ENCODE results near the gene STK40.

The STK40 gene
- 41.3 to 118 (median 96.7) reads per million in 3 experiments for total RNA-seq

DNA sequence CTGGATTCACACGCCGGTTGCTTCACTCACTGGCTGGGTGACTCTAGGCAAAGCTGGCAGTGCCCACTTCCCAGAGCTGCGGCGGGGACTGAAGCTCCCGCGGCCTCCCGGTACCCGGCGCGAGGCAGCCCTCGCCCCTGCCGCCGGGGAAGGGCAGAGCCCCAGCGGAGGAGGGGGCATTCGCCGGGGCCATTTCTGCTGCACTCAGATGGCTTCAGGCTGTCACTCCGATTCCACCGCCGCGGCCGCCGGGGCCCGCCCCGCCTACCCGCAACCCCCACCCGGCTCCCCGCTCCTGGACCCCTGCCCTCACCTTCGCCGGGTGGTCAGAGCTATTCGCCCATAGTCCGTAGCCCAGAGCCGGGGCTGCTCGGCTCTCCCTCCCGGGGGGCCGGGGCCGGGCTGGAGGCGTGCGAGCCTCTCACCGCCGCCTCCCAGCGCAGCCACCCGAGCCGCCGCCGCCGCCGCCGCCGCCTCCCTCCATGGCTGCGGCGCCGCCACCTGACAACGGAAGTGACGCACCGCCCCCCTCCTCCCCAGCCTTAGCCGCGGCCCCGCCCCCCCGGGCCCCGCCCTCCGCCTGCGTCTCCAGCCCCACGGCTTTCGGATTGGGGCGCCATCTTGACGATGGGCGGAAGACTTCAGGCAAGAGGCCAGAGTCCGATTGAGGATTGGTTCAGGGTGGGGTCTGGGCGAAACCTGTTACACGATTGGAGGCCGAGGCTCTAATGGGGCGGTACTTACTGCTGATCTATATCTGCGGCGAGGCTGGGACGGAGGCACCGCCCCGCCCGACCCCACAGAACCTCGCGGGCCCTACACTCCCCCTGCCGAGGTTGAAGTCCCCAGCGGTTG lies at the start of gene STK40:
STK40 (minus strand) TSS at position 515 of the 855 bp plus-strand sequence. CDS start 24,592 bp downstream, outside the sequence.
- peak; percentile 98 for DNase-seq

GRCh38 chr1:36433102-36433501 lies 47.4 kb upstream of the STK40 start:
- no peak for DNase-seq

DNA sequence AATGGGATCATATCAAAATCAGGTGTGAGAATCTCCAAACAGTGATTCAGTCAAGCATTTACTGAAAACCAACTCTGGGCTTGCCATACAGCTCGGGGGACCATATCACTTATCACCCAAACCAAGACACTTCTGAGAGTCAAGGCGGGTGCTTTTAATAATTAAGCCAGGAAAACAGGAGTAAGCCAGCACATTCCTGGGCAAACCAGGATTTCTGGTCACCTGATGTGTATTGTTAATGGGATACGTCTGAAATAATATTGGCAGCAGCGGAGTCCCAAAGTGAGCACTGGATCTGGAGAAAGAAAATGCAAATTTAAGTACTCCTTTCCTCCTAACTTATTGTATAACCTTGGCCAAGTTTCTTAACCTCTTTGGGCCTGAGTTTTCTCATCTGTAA lies 46.9 kb upstream of the STK40 start:
- DNase-seq: no peak

DNA sequence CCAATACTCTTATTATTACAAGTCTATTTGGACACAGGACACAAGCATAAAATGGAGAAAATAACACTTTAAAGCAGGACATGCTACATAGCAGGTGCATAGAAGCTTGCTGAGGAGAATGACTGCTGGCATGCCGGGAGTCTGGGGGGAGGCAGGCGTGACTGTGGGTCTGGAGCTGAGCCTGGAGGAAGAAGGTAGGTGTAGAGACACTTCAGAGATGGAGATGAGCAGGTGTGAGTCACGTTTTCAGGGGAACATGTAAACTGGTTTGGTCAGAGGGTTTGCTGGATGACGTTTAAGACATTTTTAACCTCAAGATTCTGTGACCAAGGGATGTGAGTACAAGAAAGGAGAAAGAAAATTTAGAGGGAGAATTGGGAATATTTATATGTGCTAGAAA lies 40.1 kb upstream of the STK40 start:
- DNase-seq: no peak

GRCh38 chr1:36421649-36422048 lies 35.9 kb upstream of the STK40 start:
- no peak for DNase-seq

GRCh38 chr1:36420836-36421317 lies 35.2 kb upstream of the STK40 start:
- DNase-seq: peak; percentile 83

- DNase-seq: no peak
Measured at GRCh38 chr1:36420409-36420808, 34.7 kb upstream of the STK40 start.

- DNase-seq: no peak
Measured at GRCh38 chr1:36419569-36419968, 33.8 kb upstream of the STK40 start.

DNA sequence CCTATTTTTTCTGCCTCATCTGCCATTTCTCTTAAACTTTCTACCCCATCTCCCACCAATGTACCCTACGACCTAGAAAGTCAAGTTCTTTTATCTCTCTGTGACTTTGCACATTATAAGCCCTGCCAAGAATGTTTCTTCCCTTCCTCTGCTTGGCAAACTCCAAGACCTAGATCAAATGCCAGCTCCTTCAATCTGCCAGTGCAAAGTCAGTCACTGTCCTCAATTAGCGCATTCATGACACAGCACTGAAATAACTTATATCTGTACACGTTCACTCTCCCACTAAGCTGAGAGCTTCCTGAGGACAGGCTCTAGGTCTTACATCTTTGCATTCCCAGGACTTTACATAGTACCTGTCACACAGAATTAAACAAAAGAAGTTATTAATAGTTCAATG lies 33.4 kb upstream of the STK40 start:
- no peak for DNase-seq

DNA sequence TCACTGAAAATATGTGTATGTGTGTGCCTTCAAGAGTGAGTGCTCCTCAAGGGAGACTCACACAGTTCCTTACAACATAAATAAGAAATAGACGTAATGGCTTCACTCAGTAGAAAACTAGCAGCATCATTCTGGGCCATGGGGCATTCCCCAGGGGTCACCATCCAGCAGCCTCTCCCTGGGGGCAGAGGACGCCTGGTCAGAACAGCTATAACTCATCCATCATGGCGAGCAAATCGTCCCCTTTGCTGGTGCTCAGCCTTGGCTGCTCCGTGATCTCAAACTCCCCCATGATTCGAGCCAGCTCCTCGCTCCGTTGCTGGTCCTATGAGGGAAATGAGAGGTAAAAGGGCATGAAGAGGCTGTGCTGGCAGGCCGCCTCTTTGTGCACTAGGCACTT lies 32.2 kb upstream of the STK40 start:
- DNase-seq: no peak

- no peak for DNase-seq
Measured at GRCh38 chr1:36415661-36416326, 30.1 kb upstream of the STK40 start.

DNA sequence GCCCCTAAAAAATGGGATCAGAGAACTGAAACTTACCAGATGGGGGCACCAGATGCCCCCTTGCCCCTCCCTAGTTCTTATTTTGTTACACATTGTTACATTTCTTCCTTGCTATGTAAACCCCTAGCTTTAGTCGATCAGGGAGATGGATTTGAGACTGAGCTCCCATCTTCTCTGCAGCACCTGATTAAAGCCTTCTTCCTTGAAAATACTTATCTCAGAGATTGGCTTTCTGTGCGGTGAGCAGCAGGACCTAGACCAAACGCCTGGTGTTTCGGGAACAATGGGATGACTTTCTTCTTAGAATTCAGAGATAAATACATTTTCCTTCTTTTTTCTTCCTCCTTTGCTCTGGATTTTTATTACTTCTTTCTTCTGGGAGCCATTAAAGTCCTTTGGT lies 28.7 kb upstream of the STK40 start:
- no peak for DNase-seq

- peak; percentile 35 for DNase-seq
Measured at GRCh38 chr1:36411674-36412648, 26.2 kb upstream of the STK40 start.

DNA sequence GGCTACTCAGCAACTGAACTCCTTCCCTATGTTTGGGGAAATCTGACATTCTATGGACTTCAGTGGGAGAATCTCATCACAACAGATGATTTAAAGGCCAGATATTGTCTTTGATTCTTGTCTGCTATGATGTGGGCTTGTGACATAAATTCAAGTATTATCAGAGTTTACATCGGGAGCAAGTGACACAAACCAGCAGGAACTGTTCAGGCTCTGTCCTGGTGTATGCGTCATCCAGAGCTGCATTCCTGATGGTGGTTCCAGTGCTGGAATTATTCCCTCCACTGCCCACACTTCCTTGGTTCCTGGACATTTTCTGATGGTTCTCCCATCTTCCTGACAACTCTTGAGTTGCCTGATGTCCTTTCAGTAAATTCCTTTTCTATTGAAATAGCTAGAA lies 22.8 kb upstream of the STK40 start:
- no peak for DNase-seq

DNA sequence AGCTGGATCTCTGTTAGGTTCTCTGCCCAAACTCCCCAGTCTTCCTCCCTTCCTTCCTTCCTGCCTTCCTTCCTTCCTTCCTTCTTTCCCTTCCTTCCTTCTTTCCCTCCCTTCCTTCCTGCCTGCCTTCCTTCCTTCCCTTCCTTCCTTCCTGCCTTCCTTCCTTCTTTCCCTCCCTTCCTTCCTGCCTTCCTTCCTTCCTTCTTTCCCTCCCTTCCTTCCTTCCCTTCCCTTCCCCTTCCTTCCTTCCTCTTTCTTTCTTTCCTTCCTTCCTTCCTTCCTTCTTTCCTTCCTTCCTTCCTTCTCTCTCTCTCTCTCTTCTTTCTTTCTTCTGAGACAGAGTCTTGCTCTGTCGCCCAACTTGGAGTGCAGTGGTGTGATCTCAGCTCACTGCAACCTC lies 20.7 kb upstream of the STK40 start:
- no peak for DNase-seq

DNA sequence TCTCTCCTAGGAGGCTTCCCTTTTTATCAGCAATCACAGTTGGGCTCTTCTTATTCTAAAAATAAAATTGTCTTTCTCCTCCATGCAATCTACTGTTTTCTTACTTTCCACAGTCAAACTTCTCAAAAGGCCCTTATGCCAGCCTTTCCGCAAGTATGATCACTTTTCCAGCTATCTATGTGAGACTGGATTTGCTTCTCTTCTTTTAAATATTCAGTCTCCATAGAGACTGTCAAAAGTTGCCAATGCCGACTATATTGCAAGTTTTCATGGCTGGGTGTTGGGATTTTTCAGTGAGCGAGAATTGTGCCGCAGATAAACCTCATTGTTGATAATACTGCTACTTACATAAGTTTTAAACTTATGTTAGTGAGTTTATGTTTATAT lies 16.8 kb upstream of the STK40 start:
- DNase-seq: no peak

GRCh38 chr1:36401602-36402503 lies 16.1 kb upstream of the STK40 start:
- DNase-seq: no peak

DNA sequence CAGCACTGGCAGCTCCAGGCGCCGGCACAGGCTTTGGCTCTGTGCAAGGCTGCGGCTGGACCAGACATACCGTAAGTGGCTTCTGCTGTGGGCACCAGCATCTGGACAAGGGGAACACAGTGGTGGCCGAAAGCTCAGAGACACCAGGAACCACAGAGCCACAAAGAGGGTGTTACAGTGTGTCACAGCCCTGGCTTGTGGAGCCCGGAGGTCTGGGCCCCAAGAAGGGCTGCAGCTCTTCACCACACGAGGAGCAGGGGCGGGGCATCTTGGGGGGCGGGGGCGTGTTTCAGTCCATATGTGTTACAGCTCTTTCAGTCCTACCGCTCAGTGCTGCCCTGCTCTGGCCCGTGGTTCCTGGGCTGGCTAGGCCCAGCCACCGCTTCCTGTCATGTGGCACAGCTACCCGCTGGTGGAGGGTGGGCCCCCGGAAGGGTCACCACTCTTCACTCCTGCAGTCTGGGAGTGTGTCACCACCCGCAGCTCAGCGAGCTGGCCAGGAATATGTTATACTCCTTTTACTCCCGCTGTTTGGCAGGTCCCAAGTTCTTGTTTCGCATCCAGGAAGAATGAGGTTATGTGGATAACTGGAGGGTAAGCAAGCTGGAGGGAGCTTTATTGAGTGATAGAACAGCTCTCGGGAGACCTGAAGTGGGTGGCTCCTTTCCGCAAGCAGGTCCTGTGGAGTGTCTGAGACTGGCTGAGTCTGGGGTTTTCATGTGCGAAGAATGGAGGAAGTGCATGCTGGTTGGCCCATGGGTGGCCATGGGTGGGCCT lies 15.3 kb upstream of the STK40 start:
- DNase-seq: no peak

- no peak for DNase-seq
Measured at GRCh38 chr1:36400514-36400824, 14.7 kb upstream of the STK40 start.

- no peak for DNase-seq
Measured at GRCh38 chr1:36398370-36398977, 12.8 kb upstream of the STK40 start.
